Measurements from ENCODE around the gene INPP4A.

INPP4A gene

DNA sequence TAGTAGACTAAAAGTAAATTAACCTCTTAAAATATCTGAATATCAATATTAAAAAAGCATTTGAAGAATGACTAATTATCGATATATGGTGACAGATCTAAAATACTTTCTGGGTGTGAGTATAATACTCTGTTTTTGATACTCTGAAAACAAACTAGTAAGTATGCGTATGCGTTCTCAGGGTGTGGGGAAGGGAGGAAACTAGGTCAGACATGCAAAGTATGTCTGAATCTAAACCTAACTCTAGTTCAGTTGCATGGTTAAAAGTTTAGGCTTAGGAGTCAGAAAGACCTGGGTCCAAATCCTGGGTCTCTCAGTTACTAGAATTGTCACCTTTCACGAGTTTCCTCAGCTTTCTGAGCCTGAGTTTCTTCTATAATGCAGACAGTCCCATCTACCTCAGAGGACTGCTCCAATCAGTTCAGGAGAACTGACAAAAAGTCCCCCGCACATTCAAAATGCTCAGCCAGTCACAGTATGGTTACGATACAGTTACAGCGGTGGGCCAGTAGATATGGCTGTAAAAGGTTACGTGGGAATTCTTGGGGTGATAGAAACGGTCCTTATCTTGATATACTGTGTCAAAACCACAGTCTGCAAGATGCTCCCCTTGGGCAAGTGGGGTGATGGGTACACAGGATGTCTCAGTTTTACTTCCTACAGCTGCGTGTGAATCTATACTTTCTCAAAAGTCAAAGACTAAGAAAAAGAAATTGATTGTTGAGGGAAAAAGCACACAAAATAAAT is 192.9 kb downstream of the INPP4A start:
- DNase-seq (ENCODE audit: low read depth) = no peak

DNA sequence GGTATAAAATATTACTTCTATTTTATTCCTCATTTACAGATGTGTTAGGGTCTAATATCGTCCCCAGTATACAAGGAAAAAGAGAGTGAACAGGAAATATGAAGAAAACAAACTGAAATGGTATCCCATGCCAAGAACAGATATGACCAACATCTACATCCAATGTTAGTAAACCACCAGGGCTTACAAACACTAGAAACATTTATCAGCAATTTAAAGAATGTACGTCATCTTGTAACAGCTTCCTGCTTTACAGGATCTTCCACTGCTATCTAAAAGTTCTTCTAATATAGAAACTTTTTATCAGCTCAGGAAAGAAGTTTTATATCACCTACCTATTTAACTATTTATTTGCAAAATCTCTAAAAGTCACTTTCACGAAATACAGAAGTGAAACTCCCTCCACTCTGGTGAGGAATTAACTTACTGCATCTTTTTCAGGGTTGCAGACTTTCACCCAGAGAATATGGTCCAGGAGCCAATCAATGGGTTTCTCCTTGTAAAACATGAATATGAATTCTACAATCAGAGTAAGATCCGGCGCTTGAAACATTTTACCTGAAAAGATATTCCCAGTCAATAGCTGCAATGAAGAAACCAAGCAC is 198.9 kb downstream of the INPP4A start:
- DNase-seq (ENCODE audit: low read depth) = no peak
